ENCODE results near the gene CHRM5.
A peak's percentile ranks its signal among the peaks of the same experiment; 100 is the strongest.

Gene CHRM5

GRCh38 chr15:34084086-34084485 lies 115.8 kb downstream of the CHRM5 start:
- peak; percentile 80 for DNase-seq (ENCODE audit: low read depth)
- TF ChIP-seq CTCF (conservative IDR thresholded peaks at IDR 0.05; ENCODE audit: low read length): no peak
- no peak overlapping the region for H3K4me3 ChIP-seq (ENCODE audit: low read length)

GRCh38 chr15:34085746-34086145 lies 117.4 kb downstream of the CHRM5 start:
- no peak for TF ChIP-seq CTCF (conservative IDR thresholded peaks at IDR 0.05; ENCODE audit: low read length)
- peak; percentile 78 for DNase-seq (ENCODE audit: low read depth)
- H3K4me3 ChIP-seq (ENCODE audit: low read length): no peak overlapping the region

- DNase-seq (ENCODE audit: low read depth): no peak
- H3K4me3 ChIP-seq (ENCODE audit: low read length): no peak overlapping the region
- no peak for TF ChIP-seq CTCF (conservative IDR thresholded peaks at IDR 0.05; ENCODE audit: low read length)
Measured at GRCh38 chr15:34099914-34100313, 131.6 kb downstream of the CHRM5 start.

GRCh38 chr15:34101366-34102174 lies 133.3 kb downstream of the CHRM5 start, which contains the start of the genes EMC7 and PGBD4:
TSS of gene EMC7 (minus strand) at chr15:34101862. CDS start at chr15:34101839, 23 bp downstream.
TSS of gene PGBD4 (plus strand) at chr15:34102083. CDS start at chr15:34102532, 449 bp downstream.
- peak within 1 kb of the TSS; percentile 98 for H3K4me3 ChIP-seq (ENCODE audit: low read length)
- DNase-seq (ENCODE audit: low read depth): peak; percentile 100
- TF ChIP-seq CTCF (conservative IDR thresholded peaks at IDR 0.05; ENCODE audit: low read length): no peak

GRCh38 chr15:34102175-34102925 lies 134.1 kb downstream of the CHRM5 start:
- H3K4me3 ChIP-seq (ENCODE audit: low read length): peak overlapping the region; percentile 98
- no peak for DNase-seq (ENCODE audit: low read depth)
- TF ChIP-seq CTCF (conservative IDR thresholded peaks at IDR 0.05; ENCODE audit: low read length): no peak

GRCh38 chr15:34106423-34106822 lies 138.1 kb downstream of the CHRM5 start:
- H3K4me3 ChIP-seq (ENCODE audit: low read length): no peak overlapping the region
- TF ChIP-seq CTCF (conservative IDR thresholded peaks at IDR 0.05; ENCODE audit: low read length): no peak
- DNase-seq (ENCODE audit: low read depth): no peak

Data from AG10803 (cell line).